Measurements from ENCODE around the gene DEFB132. TPM values are rescaled to one million over a fixed set of nuclear protein-coding genes. Genes with fewer than 3 reads are reported as not detected.

Gene DEFB132
- total and polyA plus RNA-seq, 2 of the 13 experiments (the other 11 are each of a cell fraction or from before 2014, with no cell fraction given): not detected

- TF ChIP-seq ZBTB25 (CRISPR knock-in tag; IDR thresholded peaks at IDR 0.05): no peak
- no peak for TF ChIP-seq THYN1 (CRISPR knock-in tag; IDR thresholded peaks at IDR 0.05; ENCODE audit: borderline replicate concordance, low read depth)
- no peak for TF ChIP-seq SYNCRIP (IDR thresholded peaks at IDR 0.05; ENCODE audit: insufficient read depth, low read depth, low read length)
- no peak for TF ChIP-seq ATF3 (CRISPR knock-in tag; IDR thresholded peaks at IDR 0.05)
- no peak for TF ChIP-seq HCFC1 (IDR thresholded peaks at IDR 0.05; ENCODE audit: low read depth, low read length)
- no peak for TF ChIP-seq ZBTB43 (CRISPR knock-in tag; conservative IDR thresholded peaks at IDR 0.05)
- peak; percentile 59; the same call in 1 of the 2 replicates for TF ChIP-seq MIXL1 (CRISPR knock-in tag; IDR thresholded peaks at IDR 0.05)
Observed at GRCh38 chr20:219290-220115, 38.0 kb upstream of the DEFB132 start (continued).

- Histone ChIP-seq H3K4me2 (ENCODE audit: low read depth, low read length) (no peak overlapping the region), H3K27me3 (ENCODE audit: control insufficient read depth in 1 of 2, insufficient read depth in 2 of 2, low read length in 2 of 2) (no peaks in the 10 kb centered on the region), H2AFZ (ENCODE audit: low read length) (no peak overlapping the region), H3K4me1 (ENCODE audit: insufficient read depth, low read length) (no peaks in the 10 kb centered on the region), H3K4me3 (replicated peaks in 1 of 3; ENCODE audit: insufficient read depth in 1 of 3, low read depth in 2 of 3, low read length in 3 of 3) (no peak overlapping the region), H3K36me3 (replicated peaks in 1 of 2; ENCODE audit: control insufficient read depth in 1 of 2, insufficient read depth in 2 of 2, low read length in 2 of 2) (no peaks in the 10 kb centered on the region), H3K27ac (ENCODE audit: extremely low read length, insufficient read depth, low read length) (no peak overlapping the region), H3K79me2 (ENCODE audit: insufficient read depth, low read length) (no peaks in the 10 kb centered on the region), H3K9me3 (ENCODE audit: low read length) (no peaks in the 10 kb centered on the region), H3K9ac (ENCODE audit: insufficient read depth, low read depth, low read length) (no peak overlapping the region), H4K20me1 (ENCODE audit: insufficient read depth, low read length) (no peaks in the 10 kb centered on the region)
- DNase-seq (ENCODE audit: low spot score) (no peak), ATAC-seq (no peak), FAIRE-seq (no peak)
- BruUV-seq (replicated peaks): no TSS peak
- POLR2A ChIA-PET: no interaction called here
- intact Hi-C loops (cut with micrococcal nuclease; ENCODE audit: unreplicated experiment): no loop called here
- in situ Hi-C loops (cut with HindIII; ENCODE audit: extremely low pct_ligation_motif_present, low pct_unique_long_range_greater_than_20kb): no loop called here
- CTCF ChIA-PET (ENCODE audit: low intra/inter-chr PET ratio, low total read pairs): no interaction called here
- 1% methylated on average over 1 of the region's 1 CpG for WGBS (ENCODE audit: low lambda C conversion rate)
- TF ChIP-seq PHF8 (CRISPR knock-in tag; IDR thresholded peaks at IDR 0.05) (no peak), HNRNPK (IDR thresholded peaks at IDR 0.05; ENCODE audit: low read depth, low read length, poor library complexity, severe bottlenecking) (peak; percentile 98), PCBP1 (IDR thresholded peaks at IDR 0.05; ENCODE audit: borderline replicate concordance, low read depth, low read length) (peak; percentile 96), PCBP2 (optimal IDR thresholded peaks at IDR 0.05; ENCODE audit: low read depth, low read length, poor library complexity, severe bottlenecking) (peak; percentile 99), ZNF333 (CRISPR knock-in tag; IDR thresholded peaks at IDR 0.05; ENCODE audit: borderline replicate concordance) (no peak), SP5 (CRISPR knock-in tag; IDR thresholded peaks at IDR 0.05; ENCODE audit: borderline replicate concordance, low read depth) (no peak), ELF1 (CRISPR knock-in tag; IDR thresholded peaks at IDR 0.05) (no peak), ZNF260 (CRISPR knock-in tag; IDR thresholded peaks at IDR 0.05; ENCODE audit: borderline replicate concordance, low read depth) (no peak), ZNF850 (CRISPR knock-in tag; conservative IDR thresholded peaks at IDR 0.05) (no peak), CSRNP1 (CRISPR knock-in tag; IDR thresholded peaks at IDR 0.05) (no peak), POLR2AphosphoS2 (IDR thresholded peaks at IDR 0.05; ENCODE audit: low read depth, low read length) (no peak), TAF15 (IDR thresholded peaks at IDR 0.05; ENCODE audit: low read depth, low read length, poor library complexity, severe bottlenecking) (no peak)
Observed at GRCh38 chr20:221258-221830, 36.2 kb upstream of the DEFB132 start.

All from HepG2 (cell line).